Activated B cell treated with CpG ODN at 0.5 μM for 24 hours (primary cell): ENCODE results near the gene SMG6. TPM values are rescaled to one million over a fixed set of nuclear protein-coding genes. Genes with fewer than 3 reads are reported as not detected.

ENCODE experiments used
- ATAC-seq: fragments of 200-7000 bp; cut with Tn5 transposase; one replicate; pipeline ENCODE4 v1.10.0; 2021; ENCODE audit warnings: low read depth, mild to moderate bottlenecking, moderate library complexity
- CTCF ChIA-PET: fragments of 350-600 bp; sonication (Branson Sonifier 250); formaldehyde crosslinking; loops from one replicate; lab custom pipeline; 2021; ENCODE audit warnings: antibody characterized with exemption; lab: Charles Lee
- POLR2A ChIA-PET: fragments of 350-600 bp; sonication (Branson Sonifier 250); formaldehyde crosslinking; loops from one replicate; lab custom pipeline; 2021; ENCODE audit warnings: antibody characterized with exemption; lab: Charles Lee
- DNase-seq: peaks from one replicate; pipeline ENCODE4 v3.0.0; 2022
- H3K27ac Mint-ChIP-seq: one replicate; pipeline ENCODE4 v1.8.0; 2020; ENCODE audit warnings: mixed read lengths
- H3K27me3 Mint-ChIP-seq: one replicate; pipeline ENCODE4 v1.8.0; 2021; ENCODE audit warnings: mixed read lengths
- H3K36me3 Mint-ChIP-seq: one replicate; pipeline ENCODE4 v1.8.0; 2021; ENCODE audit warnings: low read depth, mixed read lengths
- H3K4me1 Mint-ChIP-seq: one replicate; pipeline ENCODE4 v1.8.0; 2021; ENCODE audit warnings: mixed read lengths
- H3K4me3 Mint-ChIP-seq: one replicate; pipeline ENCODE4 v1.8.0; 2020; ENCODE audit warnings: mild to moderate bottlenecking, mixed read lengths
- H3K9me3 Mint-ChIP-seq: one replicate; pipeline ENCODE4 v1.8.0; 2020; ENCODE audit warnings: mixed read lengths
- CTCF ChIP-seq: fragments of 200-600 bp; IDR thresholded peaks from one replicate; pipeline ENCODE4 v1.8.0; 2022; ENCODE audit warnings: antibody characterized with exemption, mild to moderate bottlenecking
- intact Hi-C: fragments of 100-400 bp; cut with micrococcal nuclease; formaldehyde crosslinking; loops from one replicate; pipeline ENCODE4 v1.15.1; 2024
- total RNA-seq: library from RNA; stranded (reverse); gene quantifications from 2 replicates; pipeline ENCODE4 v1.2.3, GENCODE V29; 2022

The SMG6 gene
- total RNA-seq, 1 donor from 2014 or later, result 30.5 TPM

GRCh38 chr17:2059547-2060384 lies 243.8 kb downstream of the SMG6 start:
- Mint-ChIP-seq H3K4me3 (peak overlapping the region; percentile 69), H3K9me3 (no peaks in the 10 kb centered on the region), H3K27me3 (no peaks in the 10 kb centered on the region), H3K27ac (peak overlapping the region; percentile 35), H3K36me3 (peaks cover 23% of the 10 kb centered on the region), H3K4me1 (peaks cover 39% of the 10 kb centered on the region)
- intact Hi-C loops, result loop anchor here (1.0 to 5.0 kb wide), 3 partner anchors 11 to 43 kb away; no protein-coding TSS in a partner anchor
- CTCF ChIA-PET, result interaction anchor here (1.0 to 8.6 kb wide), 8 partner anchors 8 to 185 kb away, joined by 3 to 228 read pairs (median 20); no protein-coding TSS in a partner anchor
- no peak for TF ChIP-seq CTCF
- ATAC-seq (no peak), DNase-seq (no peak)
- POLR2A ChIA-PET, result interaction anchor here (0.6 to 24.5 kb wide), 10 partner anchors 10 to 344 kb away, joined by 3 to 449 read pairs (median 4); no protein-coding TSS in a partner anchor

- no peaks in the 10 kb centered on the region for H3K27me3 Mint-ChIP-seq
- ChIA-PET POLR2A (interaction anchor here (0.6 to 24.5 kb wide), 14 partner anchors 10 to 343 kb away, joined by 3 to 449 read pairs (median 4); no protein-coding TSS in a partner anchor), CTCF (interaction anchor here (0.6 to 8.6 kb wide), 22 partner anchors 8 to 223 kb away, joined by 3 to 228 read pairs (median 5); no protein-coding TSS in a partner anchor)
- peaks cover 19% of the 10 kb centered on the region for H3K36me3 Mint-ChIP-seq
- H3K27ac Mint-ChIP-seq, result no peak overlapping the region
- peaks cover 38% of the 10 kb centered on the region for H3K4me1 Mint-ChIP-seq
- intact Hi-C loops, result loop anchor here (1.0 to 5.0 kb wide), 3 partner anchors 11 to 43 kb away; no protein-coding TSS in a partner anchor
- ATAC-seq (peak; percentile 29), DNase-seq (peak; percentile 74)
- peak; percentile 49 for TF ChIP-seq CTCF
- peak overlapping the region; percentile 69 for H3K4me3 Mint-ChIP-seq
- H3K9me3 Mint-ChIP-seq, result no peaks in the 10 kb centered on the region
Observed at GRCh38 chr17:2058586-2059546, 244.7 kb downstream of the SMG6 start.

GRCh38 chr17:2057760-2058585 lies 245.6 kb downstream of the SMG6 start:
- ATAC-seq (no peak), DNase-seq (peak; percentile 33)
- no peak for TF ChIP-seq CTCF
- peaks cover 37% of the 10 kb centered on the region for H3K4me1 Mint-ChIP-seq
- peaks cover 16% of the 10 kb centered on the region for H3K36me3 Mint-ChIP-seq
- ChIA-PET CTCF (interaction anchor here (0.6 to 8.6 kb wide), 21 partner anchors 9 to 224 kb away, joined by 3 to 228 read pairs (median 5); no protein-coding TSS in a partner anchor), POLR2A (interaction anchor here (0.8 to 24.5 kb wide), 12 partner anchors 11 to 188 kb away, joined by 3 to 449 read pairs (median 5); no protein-coding TSS in a partner anchor)
- H3K9me3 Mint-ChIP-seq, result no peaks in the 10 kb centered on the region
- intact Hi-C loops, result loop anchor here (2.0 to 5.0 kb wide), 2 partner anchors 44 to 279 kb away; partner anchors contain the start of genes SGSM2 and TSR1
- peak overlapping the region; percentile 46 for H3K4me3 Mint-ChIP-seq
- H3K27me3 Mint-ChIP-seq, result peaks cover 5% of the 10 kb centered on the region
- no peak overlapping the region for H3K27ac Mint-ChIP-seq

- ATAC-seq, result no peak
- POLR2A ChIA-PET, result interaction anchor here (1.0 to 24.5 kb wide), 6 partner anchors 11 to 159 kb away, joined by 3 to 449 read pairs (median 6); no protein-coding TSS in a partner anchor
- CTCF ChIA-PET, result interaction anchor here (1.1 to 8.6 kb wide), 15 partner anchors 10 to 225 kb away, joined by 3 to 228 read pairs (median 8); no protein-coding TSS in a partner anchor
- DNase-seq, result peak; percentile 40
- TF ChIP-seq CTCF, result no peak
- peaks cover 12% of the 10 kb centered on the region for H3K36me3 Mint-ChIP-seq
- no peak overlapping the region for H3K4me3 Mint-ChIP-seq
- no peak overlapping the region for H3K27ac Mint-ChIP-seq
- peaks cover 5% of the 10 kb centered on the region for H3K27me3 Mint-ChIP-seq
- H3K9me3 Mint-ChIP-seq, result no peaks in the 10 kb centered on the region
- intact Hi-C loops, result loop anchor here (2.0 to 5.0 kb wide), 2 partner anchors 45 to 280 kb away; partner anchors contain the start of genes SGSM2 and TSR1
- H3K4me1 Mint-ChIP-seq, result peaks cover 38% of the 10 kb centered on the region
Observed at GRCh38 chr17:2057175-2057759, 246.3 kb downstream of the SMG6 start.
